ENCODE data around the gene KIF1A.

The KIF1A gene

GRCh38 chr2:240817496-240818292, 2.3 kb downstream of the KIF1A start:
- DNase-seq, result no peak

GRCh38 chr2:240816584-240817495, 3.2 kb downstream of the KIF1A start:
- no peak for DNase-seq

GRCh38 chr2:240815761-240816583, 4.0 kb downstream of the KIF1A start:
- no peak for DNase-seq

- no peak for DNase-seq
Measured at GRCh38 chr2:240814946-240815760, 4.9 kb downstream of the KIF1A start.

GRCh38 chr2:240814280-240814679, 5.7 kb downstream of the KIF1A start:
- no peak for DNase-seq

- no peak for DNase-seq
Measured at GRCh38 chr2:240813231-240813921, 6.6 kb downstream of the KIF1A start.

- DNase-seq, result no peak
Measured at GRCh38 chr2:240812721-240813120, 7.3 kb downstream of the KIF1A start.

- no peak for DNase-seq
Measured at GRCh38 chr2:240812301-240812680, 7.7 kb downstream of the KIF1A start.

GRCh38 chr2:240811346-240812300, 8.4 kb downstream of the KIF1A start:
- no peak for DNase-seq

- no peak for DNase-seq
Measured at GRCh38 chr2:240810621-240811020, 9.4 kb downstream of the KIF1A start.

- DNase-seq, result no peak
Measured at GRCh38 chr2:240810199-240810598, 9.8 kb downstream of the KIF1A start.

GRCh38 chr2:240809276-240809675, 10.7 kb downstream of the KIF1A start:
- DNase-seq, result no peak

- no peak for DNase-seq
Measured at GRCh38 chr2:240806459-240806858, 13.6 kb downstream of the KIF1A start.

GRCh38 chr2:240806006-240806405, 14.0 kb downstream of the KIF1A start:
- DNase-seq, result no peak

- DNase-seq, result no peak
Measured at GRCh38 chr2:240803191-240803590, 16.8 kb downstream of the KIF1A start.

GRCh38 chr2:240799033-240799820, 20.8 kb downstream of the KIF1A start:
- no peak for DNase-seq

GRCh38 chr2:240798327-240798905, 21.6 kb downstream of the KIF1A start:
- no peak for DNase-seq

GRCh38 chr2:240797914-240798313, 22.1 kb downstream of the KIF1A start:
- no peak for DNase-seq

- no peak for DNase-seq
Measured at GRCh38 chr2:240797500-240797895, 22.5 kb downstream of the KIF1A start.
